ENCODE measurements around the gene ARHGEF40.

The ARHGEF40 gene

GRCh38 chr14:21075719-21076437, 5.8 kb downstream of the ARHGEF40 start:
- WGBS, 2 donors (ENCODE audit: extremely low coverage in 2 of 2, insufficient read length in 2 of 2, insufficient replicate concordance in 1 of 2): no CpG with 5 or more reads among the region's 9 CpGs
- H2BK12ac ChIP-seq (ENCODE audit: low read length): no peak overlapping the region
- no peak overlapping the region for H3K18ac ChIP-seq (ENCODE audit: low read length)
- peak overlapping the region; percentile 55 for H3K9ac ChIP-seq (ENCODE audit: low read depth, low read length, poor library complexity)
- H3K4ac ChIP-seq (ENCODE audit: low read length): no peak overlapping the region
- no peak overlapping the region for H4K91ac ChIP-seq (ENCODE audit: low read depth, low read length, poor library complexity)
- H3K27ac ChIP-seq (replicated peaks; ENCODE audit: low read length): no peak overlapping the region
- H3K4me2 ChIP-seq (ENCODE audit: insufficient read depth, low read length, poor library complexity, severe bottlenecking): no peak overlapping the region
- H3K4me1 ChIP-seq (ENCODE audit: control insufficient read depth in 2 of 2, insufficient read depth in 1 of 2, low read depth in 1 of 2, low read length in 2 of 2): peaks cover 8% of the 10 kb centered on the region in 2 donors
- no peak overlapping the region for H3K4me3 ChIP-seq (ENCODE audit: low read length in 2 of 2)
- peaks cover 66 to 87% of the 10 kb centered on the region in 2 donors for H3K36me3 ChIP-seq (replicated peaks in 1 of 2; ENCODE audit: control insufficient read depth in 2 of 2, insufficient read depth in 2 of 2, low read length in 2 of 2)
- no peak overlapping the region for H3K23ac ChIP-seq (ENCODE audit: low read depth, low read length, poor library complexity)
- no peak overlapping the region for H3K14ac ChIP-seq (ENCODE audit: low read length)
- no peak overlapping the region for H2AFZ ChIP-seq (ENCODE audit: low read length)
- H2AK5ac ChIP-seq (ENCODE audit: low read depth, low read length): no peak overlapping the region
- no peaks in the 10 kb centered on the region for H3K27me3 ChIP-seq (ENCODE audit: control insufficient read depth in 3 of 3, insufficient read depth in 3 of 3, low read depth in 1 of 3, low read length in 3 of 3)
- peaks cover 7% of the 10 kb centered on the region for H3K79me1 ChIP-seq (ENCODE audit: low read depth, low read length)
- H2BK120ac ChIP-seq (ENCODE audit: low read depth, low read length): no peak overlapping the region
- H2BK15ac ChIP-seq (ENCODE audit: low read length): no peak overlapping the region
- DNase-seq (ENCODE audit: low spot score): no peak
- no peak overlapping the region for H4K8ac ChIP-seq (ENCODE audit: low read depth, low read length)
- no peaks in the 10 kb centered on the region for H3K9me3 ChIP-seq (replicated peaks in 1 of 2; ENCODE audit: control insufficient read depth in 2 of 2, insufficient read depth in 1 of 2, low read depth in 1 of 2, low read length in 2 of 2)
- H2BK5ac ChIP-seq (ENCODE audit: low read length): no peak overlapping the region

DNA sequence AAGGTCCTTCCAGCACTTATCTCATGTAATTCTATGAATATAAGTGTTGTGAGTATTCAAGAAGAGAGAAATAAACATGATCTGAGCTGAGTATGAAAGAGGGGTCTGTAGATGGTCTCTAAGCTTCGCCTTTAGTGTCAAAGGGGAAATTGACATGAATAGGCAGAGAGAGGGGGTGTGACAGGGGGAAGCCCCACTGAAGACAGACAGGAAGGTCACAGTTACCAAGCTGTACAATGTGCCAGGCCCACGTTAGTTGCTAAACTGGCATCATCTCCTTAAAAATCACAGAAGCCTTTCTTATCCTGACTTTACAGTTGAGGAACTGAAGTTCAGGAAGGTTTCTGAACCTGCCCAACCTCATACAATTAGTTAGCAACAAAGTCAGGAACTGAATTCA, 7.6 kb downstream of the ARHGEF40 start:
- Histone ChIP-seq H3K9me3 (replicated peaks in 1 of 2; ENCODE audit: control insufficient read depth in 2 of 2, insufficient read depth in 1 of 2, low read depth in 1 of 2, low read length in 2 of 2) (no peaks in the 10 kb centered on the region), H3K9ac (ENCODE audit: low read depth, low read length, poor library complexity) (no peak overlapping the region), H3K14ac (ENCODE audit: low read length) (no peak overlapping the region), H3K4me3 (ENCODE audit: low read length in 2 of 2) (no peak overlapping the region), H3K23ac (ENCODE audit: low read depth, low read length, poor library complexity) (no peak overlapping the region), H3K18ac (ENCODE audit: low read length) (no peak overlapping the region), H4K8ac (ENCODE audit: low read depth, low read length) (no peak overlapping the region), H2BK120ac (ENCODE audit: low read depth, low read length) (no peak overlapping the region), H3K4me2 (ENCODE audit: insufficient read depth, low read length, poor library complexity, severe bottlenecking) (no peak overlapping the region), H3K27ac (replicated peaks; ENCODE audit: low read length) (no peak overlapping the region), H4K91ac (ENCODE audit: low read depth, low read length, poor library complexity) (no peak overlapping the region), H2BK12ac (ENCODE audit: low read length) (no peak overlapping the region), H2AFZ (ENCODE audit: low read length) (no peak overlapping the region), H3K27me3 (ENCODE audit: control insufficient read depth in 3 of 3, insufficient read depth in 3 of 3, low read depth in 1 of 3, low read length in 3 of 3) (no peaks in the 10 kb centered on the region), H3K4me1 (ENCODE audit: control insufficient read depth in 2 of 2, insufficient read depth in 1 of 2, low read depth in 1 of 2, low read length in 2 of 2) (peaks cover 0 to 2% of the 10 kb centered on the region in 2 donors), H3K79me1 (ENCODE audit: low read depth, low read length) (peaks cover 6% of the 10 kb centered on the region), H3K36me3 (replicated peaks in 1 of 2; ENCODE audit: control insufficient read depth in 2 of 2, insufficient read depth in 2 of 2, low read length in 2 of 2) (peaks cover 81 to 100% of the 10 kb centered on the region in 2 donors), H2BK15ac (ENCODE audit: low read length) (no peak overlapping the region), H3K4ac (ENCODE audit: low read length) (no peak overlapping the region), H2BK5ac (ENCODE audit: low read length) (no peak overlapping the region), H2AK5ac (ENCODE audit: low read depth, low read length) (no peak overlapping the region)
- no CpG with 5 or more reads among the region's 2 CpGs for WGBS, 2 donors (ENCODE audit: extremely low coverage in 2 of 2, insufficient read length in 2 of 2, insufficient replicate concordance in 1 of 2)
- DNase-seq (ENCODE audit: low spot score): no peak

DNA sequence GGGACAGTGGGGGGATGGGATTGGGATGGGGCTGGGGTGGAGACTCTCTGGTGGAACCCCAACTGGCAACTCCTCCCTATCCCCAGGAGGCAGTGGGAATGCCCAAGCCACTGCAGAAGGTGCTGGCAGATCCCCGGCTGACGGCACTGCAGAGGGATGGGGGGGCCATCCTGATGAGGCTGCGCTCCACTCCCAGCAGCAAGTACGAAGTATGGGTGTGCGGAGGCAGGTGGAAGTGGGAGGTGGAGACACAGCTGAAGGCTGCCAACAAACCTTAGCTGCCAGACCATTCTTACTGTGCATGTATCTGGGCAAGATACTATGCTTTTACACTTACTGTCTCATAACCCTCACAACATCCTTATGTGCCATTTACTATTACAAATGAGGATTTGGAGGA, 8.2 kb downstream of the ARHGEF40 start:
- WGBS, 2 donors (ENCODE audit: extremely low coverage in 2 of 2, insufficient read length in 2 of 2, insufficient replicate concordance in 1 of 2): no CpG with 5 or more reads among the region's 5 CpGs
- no peak overlapping the region for H3K9ac ChIP-seq (ENCODE audit: low read depth, low read length, poor library complexity)
- no peak overlapping the region for H2BK15ac ChIP-seq (ENCODE audit: low read length)
- H3K79me1 ChIP-seq (ENCODE audit: low read depth, low read length): peaks cover 6% of the 10 kb centered on the region
- H2AFZ ChIP-seq (ENCODE audit: low read length): no peak overlapping the region
- H4K91ac ChIP-seq (ENCODE audit: low read depth, low read length, poor library complexity): no peak overlapping the region
- H2AK5ac ChIP-seq (ENCODE audit: low read depth, low read length): no peak overlapping the region
- H3K27me3 ChIP-seq (ENCODE audit: control insufficient read depth in 3 of 3, insufficient read depth in 3 of 3, low read depth in 1 of 3, low read length in 3 of 3): no peaks in the 10 kb centered on the region
- no peak overlapping the region for H3K4ac ChIP-seq (ENCODE audit: low read length)
- H3K4me3 ChIP-seq (ENCODE audit: low read length in 2 of 2): no peak overlapping the region
- no peak for DNase-seq (ENCODE audit: low spot score)
- no peak overlapping the region for H2BK12ac ChIP-seq (ENCODE audit: low read length)
- no peak overlapping the region for H3K18ac ChIP-seq (ENCODE audit: low read length)
- H3K36me3 ChIP-seq (replicated peaks in 1 of 2; ENCODE audit: control insufficient read depth in 2 of 2, insufficient read depth in 2 of 2, low read length in 2 of 2): peaks cover 80 to 99% of the 10 kb centered on the region in 2 donors
- H2BK5ac ChIP-seq (ENCODE audit: low read length): no peak overlapping the region
- no peak overlapping the region for H3K14ac ChIP-seq (ENCODE audit: low read length)
- no peaks in the 10 kb centered on the region for H3K9me3 ChIP-seq (replicated peaks in 1 of 2; ENCODE audit: control insufficient read depth in 2 of 2, insufficient read depth in 1 of 2, low read depth in 1 of 2, low read length in 2 of 2)
- no peak overlapping the region for H3K27ac ChIP-seq (replicated peaks; ENCODE audit: low read length)
- no peaks in the 10 kb centered on the region for H3K4me1 ChIP-seq (ENCODE audit: control insufficient read depth in 2 of 2, insufficient read depth in 1 of 2, low read depth in 1 of 2, low read length in 2 of 2)
- no peak overlapping the region for H4K8ac ChIP-seq (ENCODE audit: low read depth, low read length)
- H3K23ac ChIP-seq (ENCODE audit: low read depth, low read length, poor library complexity): no peak overlapping the region
- H3K4me2 ChIP-seq (ENCODE audit: insufficient read depth, low read length, poor library complexity, severe bottlenecking): no peak overlapping the region
- H2BK120ac ChIP-seq (ENCODE audit: low read depth, low read length): no peak overlapping the region

DNA sequence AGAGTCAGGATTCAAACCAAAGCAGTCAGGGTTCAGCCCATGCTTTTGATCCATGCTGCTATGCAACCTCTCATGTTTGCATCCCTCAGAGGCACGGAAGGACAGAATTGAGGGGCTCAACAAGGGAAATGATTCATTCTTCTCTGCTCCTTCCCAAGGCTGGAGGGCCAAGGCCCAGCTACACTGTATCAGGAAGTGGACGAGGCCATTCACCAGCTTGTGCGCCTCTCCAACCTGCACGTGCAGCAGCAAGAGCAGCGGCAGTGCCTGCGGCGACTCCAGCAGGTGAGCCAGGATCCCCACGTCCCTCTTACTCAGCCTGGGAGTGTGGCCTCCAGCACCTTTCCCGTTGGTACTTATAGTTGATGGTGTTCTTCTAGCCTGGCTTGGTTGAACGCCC, 8.6 kb downstream of the ARHGEF40 start:
- no peak overlapping the region for H3K4ac ChIP-seq (ENCODE audit: low read length)
- no peak overlapping the region for H2AFZ ChIP-seq (ENCODE audit: low read length)
- no peak overlapping the region for H3K14ac ChIP-seq (ENCODE audit: low read length)
- no peak overlapping the region for H3K18ac ChIP-seq (ENCODE audit: low read length)
- H2BK120ac ChIP-seq (ENCODE audit: low read depth, low read length): no peak overlapping the region
- H2BK12ac ChIP-seq (ENCODE audit: low read length): no peak overlapping the region
- H3K79me1 ChIP-seq (ENCODE audit: low read depth, low read length): peaks cover 4% of the 10 kb centered on the region
- H3K4me1 ChIP-seq (ENCODE audit: control insufficient read depth in 2 of 2, insufficient read depth in 1 of 2, low read depth in 1 of 2, low read length in 2 of 2): no peaks in the 10 kb centered on the region
- H4K91ac ChIP-seq (ENCODE audit: low read depth, low read length, poor library complexity): no peak overlapping the region
- no peak overlapping the region for H4K8ac ChIP-seq (ENCODE audit: low read depth, low read length)
- no peak overlapping the region for H2AK5ac ChIP-seq (ENCODE audit: low read depth, low read length)
- DNase-seq (ENCODE audit: low spot score): no peak
- no peak overlapping the region for H3K23ac ChIP-seq (ENCODE audit: low read depth, low read length, poor library complexity)
- no peak overlapping the region for H2BK5ac ChIP-seq (ENCODE audit: low read length)
- no peak overlapping the region for H3K4me2 ChIP-seq (ENCODE audit: insufficient read depth, low read length, poor library complexity, severe bottlenecking)
- H3K27me3 ChIP-seq (ENCODE audit: control insufficient read depth in 3 of 3, insufficient read depth in 3 of 3, low read depth in 1 of 3, low read length in 3 of 3): no peaks in the 10 kb centered on the region
- no peak overlapping the region for H3K4me3 ChIP-seq (ENCODE audit: low read length in 2 of 2)
- no peak overlapping the region for H3K9ac ChIP-seq (ENCODE audit: low read depth, low read length, poor library complexity)
- no CpG with 5 or more reads among the region's 10 CpGs for WGBS, 2 donors (ENCODE audit: extremely low coverage in 2 of 2, insufficient read length in 2 of 2, insufficient replicate concordance in 1 of 2)
- no peak overlapping the region for H2BK15ac ChIP-seq (ENCODE audit: low read length)
- H3K36me3 ChIP-seq (replicated peaks in 1 of 2; ENCODE audit: control insufficient read depth in 2 of 2, insufficient read depth in 2 of 2, low read length in 2 of 2): peaks cover 80 to 99% of the 10 kb centered on the region in 2 donors
- no peak overlapping the region for H3K27ac ChIP-seq (replicated peaks; ENCODE audit: low read length)
- H3K9me3 ChIP-seq (replicated peaks in 1 of 2; ENCODE audit: control insufficient read depth in 2 of 2, insufficient read depth in 1 of 2, low read depth in 1 of 2, low read length in 2 of 2): no peaks in the 10 kb centered on the region

Measured in neuronal stem cell (in vitro differentiated cells).